ENCODE measurements around the gene DCAF7.

Gene DCAF7

DNA sequence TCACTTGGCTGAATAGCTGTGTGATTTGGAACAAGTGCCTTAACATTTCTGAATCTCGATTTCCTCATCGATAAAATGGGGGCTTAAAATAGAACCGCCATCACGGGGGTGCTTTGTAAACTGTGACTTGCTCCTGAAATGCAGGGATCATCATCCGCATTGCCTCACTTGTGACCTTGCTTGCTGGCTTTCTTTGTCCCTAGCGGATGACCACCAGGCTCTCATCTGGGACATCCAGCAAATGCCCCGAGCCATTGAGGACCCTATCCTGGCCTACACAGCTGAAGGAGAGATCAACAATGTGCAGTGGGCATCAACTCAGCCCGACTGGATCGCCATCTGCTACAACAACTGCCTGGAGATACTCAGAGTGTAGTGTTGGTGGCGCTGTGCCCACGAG is 38.5 kb downstream of the DCAF7 start:
- H3K4me1 ChIP-seq (ENCODE audit: control insufficient read depth, insufficient read depth, low read length) = no peaks in the 10 kb centered on the region
- H3K36me3 ChIP-seq (ENCODE audit: control insufficient read depth, insufficient read depth, low read length) = peaks cover 20% of the 10 kb centered on the region
- WGBS, 2 experiments = 94 to 95% methylated on average over 11 of the region's 11 CpGs
- H3K27me3 ChIP-seq (ENCODE audit: control insufficient read depth, insufficient read depth, low read length, poor library complexity, severe bottlenecking) = no peaks in the 10 kb centered on the region
- no peak overlapping the region for H3K27ac ChIP-seq (ENCODE audit: insufficient read depth, low read depth, low read length, poor library complexity, severe bottlenecking)
- no peaks in the 10 kb centered on the region for H3K9me3 ChIP-seq (ENCODE audit: control insufficient read depth, low read length)
- no peak overlapping the region for H3K4me3 ChIP-seq (ENCODE audit: insufficient read depth, low read depth, low read length)

DNA sequence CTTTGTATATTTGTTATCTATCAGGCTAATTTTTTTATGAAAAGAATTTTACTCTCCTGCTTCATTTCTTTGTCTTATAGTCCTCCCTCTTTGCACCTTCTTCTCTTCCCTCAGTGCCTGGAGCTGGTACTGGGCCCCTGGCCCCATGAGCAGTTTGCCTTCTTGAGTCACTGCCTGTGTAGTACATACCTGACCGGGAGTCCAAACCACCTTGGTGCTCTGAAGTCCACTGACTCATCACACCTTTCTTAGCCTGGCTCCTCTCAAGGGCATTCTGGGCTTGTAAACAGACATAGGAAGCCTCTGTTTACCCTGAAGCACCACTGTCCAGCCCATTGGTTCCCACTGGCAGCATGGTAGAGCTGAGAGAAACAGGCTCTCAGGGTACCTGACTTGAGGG is 39.4 kb downstream of the DCAF7 start:
- Histone ChIP-seq H3K4me3 (ENCODE audit: insufficient read depth, low read depth, low read length) (no peak overlapping the region), H3K36me3 (ENCODE audit: control insufficient read depth, insufficient read depth, low read length) (peaks cover 20% of the 10 kb centered on the region), H3K4me1 (ENCODE audit: control insufficient read depth, insufficient read depth, low read length) (no peaks in the 10 kb centered on the region), H3K9me3 (ENCODE audit: control insufficient read depth, low read length) (no peaks in the 10 kb centered on the region), H3K27ac (ENCODE audit: insufficient read depth, low read depth, low read length, poor library complexity, severe bottlenecking) (no peak overlapping the region), H3K27me3 (ENCODE audit: control insufficient read depth, insufficient read depth, low read length, poor library complexity, severe bottlenecking) (no peaks in the 10 kb centered on the region)
- 90 to 97% methylated on average over 1 of the region's 1 CpG for WGBS, 2 experiments

DNA sequence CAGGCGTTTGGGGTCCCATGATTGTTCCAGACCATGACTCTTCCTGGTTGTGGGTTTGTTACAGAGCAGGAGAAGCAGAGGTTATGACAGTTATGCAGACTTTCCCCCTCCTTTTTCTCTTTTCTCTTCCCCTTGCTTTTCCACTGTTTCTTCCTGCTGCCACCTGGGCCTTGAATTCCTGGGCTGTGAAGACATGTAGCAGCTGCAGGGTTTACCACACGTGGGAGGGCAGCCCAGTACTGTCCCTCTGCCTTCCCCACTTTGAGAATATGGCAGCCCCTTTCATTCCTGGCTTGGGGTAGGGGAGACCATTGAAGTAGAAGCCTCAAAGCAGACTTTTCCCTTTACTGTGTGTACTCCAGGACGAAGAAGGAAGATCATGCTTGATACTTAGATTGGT is 42.5 kb downstream of the DCAF7 start:
- 88 to 92% methylated on average over 3 of the region's 3 CpGs for WGBS, 2 experiments
- H3K36me3 ChIP-seq (ENCODE audit: control insufficient read depth, insufficient read depth, low read length) = peaks cover 17% of the 10 kb centered on the region

DNA sequence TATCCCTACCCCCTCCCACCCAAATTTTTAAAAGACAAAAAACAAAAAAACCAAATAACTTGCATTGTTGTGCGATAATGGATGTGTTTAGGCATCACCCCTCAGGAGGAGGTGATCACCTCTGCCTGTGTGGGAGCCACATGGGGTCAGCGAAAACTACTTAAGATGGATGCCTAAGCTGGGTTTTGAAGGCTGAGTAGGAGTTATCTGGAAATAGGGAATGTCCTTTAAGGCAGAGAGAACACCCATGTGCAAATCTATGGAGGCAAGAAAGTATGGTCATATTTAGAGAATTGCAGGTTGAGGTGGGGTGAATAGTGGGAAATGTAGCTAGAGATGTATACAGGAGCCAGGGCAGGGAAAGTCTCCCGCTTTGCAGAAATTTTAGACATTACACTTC is 44.9 kb downstream of the DCAF7 start:
- H3K9me3 ChIP-seq (ENCODE audit: control insufficient read depth, low read length) = no peaks in the 10 kb centered on the region
- H3K27ac ChIP-seq (ENCODE audit: insufficient read depth, low read depth, low read length, poor library complexity, severe bottlenecking) = no peak overlapping the region
- H3K4me1 ChIP-seq (ENCODE audit: control insufficient read depth, insufficient read depth, low read length) = no peaks in the 10 kb centered on the region
- WGBS, 2 experiments = 92 to 94% methylated on average over 3 of the region's 3 CpGs
- H3K4me3 ChIP-seq (ENCODE audit: insufficient read depth, low read depth, low read length) = no peak overlapping the region
- H3K36me3 ChIP-seq (ENCODE audit: control insufficient read depth, insufficient read depth, low read length) = no peaks in the 10 kb centered on the region
- no peaks in the 10 kb centered on the region for H3K27me3 ChIP-seq (ENCODE audit: control insufficient read depth, insufficient read depth, low read length, poor library complexity, severe bottlenecking)

More for the DNA sequence above, 42.5 kb downstream of the DCAF7 start:
- no peaks in the 10 kb centered on the region for H3K4me1 ChIP-seq (ENCODE audit: control insufficient read depth, insufficient read depth, low read length)
- no peak overlapping the region for H3K27ac ChIP-seq (ENCODE audit: insufficient read depth, low read depth, low read length, poor library complexity, severe bottlenecking)
- no peaks in the 10 kb centered on the region for H3K9me3 ChIP-seq (ENCODE audit: control insufficient read depth, low read length)
- H3K27me3 ChIP-seq (ENCODE audit: control insufficient read depth, insufficient read depth, low read length, poor library complexity, severe bottlenecking) = no peaks in the 10 kb centered on the region
- no peak overlapping the region for H3K4me3 ChIP-seq (ENCODE audit: insufficient read depth, low read depth, low read length)

DNA sequence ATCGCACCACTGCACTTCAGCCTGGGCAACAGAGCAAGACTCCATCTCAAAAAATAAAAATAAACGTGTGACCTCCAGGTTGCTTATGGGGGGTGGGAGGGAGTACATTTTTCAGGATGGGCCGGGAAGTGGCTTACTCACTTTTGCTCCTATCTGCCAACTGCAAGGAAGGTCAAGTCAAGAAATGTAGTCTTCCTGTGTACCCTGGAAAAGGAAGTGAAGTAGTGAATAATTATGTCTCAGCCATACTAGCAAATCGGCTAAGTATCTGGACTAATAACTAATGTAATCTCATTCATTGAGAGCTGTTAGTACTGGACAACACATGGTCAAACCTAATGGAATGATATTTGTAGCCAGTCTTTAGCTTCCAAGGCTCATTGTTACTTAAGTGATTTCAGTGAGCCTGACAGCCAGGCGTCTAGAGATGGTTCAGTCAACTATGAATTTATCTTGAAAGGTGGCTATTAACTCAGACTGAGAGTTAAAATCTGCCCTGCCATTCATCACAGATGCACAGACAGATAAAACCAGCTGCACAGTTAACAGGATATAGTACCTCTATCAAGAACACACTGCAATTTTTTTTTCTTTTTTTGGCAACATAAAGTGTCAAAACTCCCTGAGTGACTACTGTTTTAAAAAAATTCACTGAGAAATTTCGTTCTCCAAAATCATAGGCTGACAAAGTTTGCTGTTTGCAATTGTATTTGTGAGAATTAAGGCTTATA is 46.7 kb downstream of the DCAF7 start:
- no peaks in the 10 kb centered on the region for H3K9me3 ChIP-seq (ENCODE audit: control insufficient read depth, low read length)
- H3K4me1 ChIP-seq (ENCODE audit: control insufficient read depth, insufficient read depth, low read length) = peaks cover 4% of the 10 kb centered on the region
- no peaks in the 10 kb centered on the region for H3K27me3 ChIP-seq (ENCODE audit: control insufficient read depth, insufficient read depth, low read length, poor library complexity, severe bottlenecking)
- H3K27ac ChIP-seq (ENCODE audit: insufficient read depth, low read depth, low read length, poor library complexity, severe bottlenecking) = no peak overlapping the region
- H3K36me3 ChIP-seq (ENCODE audit: control insufficient read depth, insufficient read depth, low read length) = no peaks in the 10 kb centered on the region
- H3K4me3 ChIP-seq (ENCODE audit: insufficient read depth, low read depth, low read length) = no peak overlapping the region
- 86 to 90% methylated on average over 6 of the region's 6 CpGs for WGBS, 2 experiments

DNA sequence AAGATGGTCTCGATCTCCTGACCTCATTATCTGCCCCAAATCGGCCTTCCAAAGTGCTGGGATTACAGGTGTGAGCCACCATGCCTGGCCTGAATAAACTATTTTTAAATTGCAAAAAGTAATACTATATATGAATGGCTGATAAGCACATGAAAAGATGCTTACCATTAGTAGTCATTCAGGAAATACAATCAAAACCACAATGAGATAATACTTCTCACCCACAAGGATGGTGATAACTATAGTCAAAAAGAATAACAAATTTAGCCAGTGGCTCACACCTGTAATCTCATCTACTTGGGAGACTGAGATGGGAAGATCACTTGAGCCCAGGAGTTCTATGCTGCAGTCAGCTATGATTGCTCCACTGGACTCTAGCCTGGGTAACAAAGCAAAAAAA is 48.0 kb downstream of the DCAF7 start:
- Histone ChIP-seq H3K36me3 (ENCODE audit: control insufficient read depth, insufficient read depth, low read length) (no peaks in the 10 kb centered on the region), H3K27me3 (ENCODE audit: control insufficient read depth, insufficient read depth, low read length, poor library complexity, severe bottlenecking) (no peaks in the 10 kb centered on the region), H3K4me1 (ENCODE audit: control insufficient read depth, insufficient read depth, low read length) (peaks cover 4% of the 10 kb centered on the region), H3K9me3 (ENCODE audit: control insufficient read depth, low read length) (no peaks in the 10 kb centered on the region), H3K27ac (ENCODE audit: insufficient read depth, low read depth, low read length, poor library complexity, severe bottlenecking) (no peak overlapping the region), H3K4me3 (ENCODE audit: insufficient read depth, low read depth, low read length) (no peak overlapping the region)
- 90 to 95% methylated on average over 2 of the region's 2 CpGs for WGBS, 2 experiments

DNA sequence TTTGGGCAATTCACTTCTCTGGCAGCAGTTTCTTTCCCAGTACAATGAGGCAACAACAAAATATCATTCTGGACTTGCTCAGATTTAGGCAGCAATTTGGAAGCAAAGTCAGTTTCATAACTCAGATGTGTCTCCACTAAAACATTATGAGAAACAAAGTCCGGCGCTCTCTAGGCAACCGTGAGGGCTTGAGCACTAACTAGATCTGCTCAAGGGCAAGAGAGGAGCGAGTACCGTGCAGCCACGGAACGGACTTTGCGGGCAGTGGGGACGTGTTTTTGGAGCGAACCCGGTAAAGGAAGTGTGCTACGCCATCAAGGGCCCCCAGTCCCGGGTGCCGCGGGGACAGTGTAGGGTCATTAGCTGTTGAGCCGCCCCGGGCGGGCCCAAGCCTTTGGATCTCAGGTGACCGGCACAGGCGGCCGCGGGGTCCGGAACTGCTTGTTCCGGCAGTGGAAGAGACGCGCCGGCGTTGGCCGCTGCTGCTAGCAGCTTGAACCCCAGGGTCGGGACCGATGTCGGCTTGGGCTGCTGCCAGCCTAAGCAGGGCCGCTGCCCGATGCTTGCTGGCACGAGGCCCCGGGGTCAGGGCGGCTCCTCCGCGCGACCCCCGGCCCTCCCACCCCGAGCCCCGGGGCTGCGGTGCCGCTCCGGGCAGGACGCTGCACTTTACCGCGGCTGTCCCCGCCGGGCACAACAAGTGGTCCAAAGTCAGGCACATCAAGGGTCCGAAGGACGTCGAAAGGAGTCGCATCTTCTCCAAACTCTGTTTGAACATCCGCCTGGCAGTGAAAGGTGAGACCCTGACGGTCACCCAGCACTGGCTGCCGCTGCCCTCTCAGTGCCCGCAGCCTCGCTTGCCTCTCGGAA is 50.5 kb downstream of the DCAF7 start, which contains the start of gene TACO1:
TSS of gene TACO1 (plus strand) at position 327 of the 870 bp plus-strand sequence. CDS start at position 516, 189 bp downstream.
- no peak within 1 kb of the TSS for H3K27ac ChIP-seq (ENCODE audit: insufficient read depth, low read depth, low read length, poor library complexity, severe bottlenecking)
- H3K4me1 ChIP-seq (ENCODE audit: control insufficient read depth, insufficient read depth, low read length) = peaks cover 4% of the 10 kb centered on the region

DNA sequence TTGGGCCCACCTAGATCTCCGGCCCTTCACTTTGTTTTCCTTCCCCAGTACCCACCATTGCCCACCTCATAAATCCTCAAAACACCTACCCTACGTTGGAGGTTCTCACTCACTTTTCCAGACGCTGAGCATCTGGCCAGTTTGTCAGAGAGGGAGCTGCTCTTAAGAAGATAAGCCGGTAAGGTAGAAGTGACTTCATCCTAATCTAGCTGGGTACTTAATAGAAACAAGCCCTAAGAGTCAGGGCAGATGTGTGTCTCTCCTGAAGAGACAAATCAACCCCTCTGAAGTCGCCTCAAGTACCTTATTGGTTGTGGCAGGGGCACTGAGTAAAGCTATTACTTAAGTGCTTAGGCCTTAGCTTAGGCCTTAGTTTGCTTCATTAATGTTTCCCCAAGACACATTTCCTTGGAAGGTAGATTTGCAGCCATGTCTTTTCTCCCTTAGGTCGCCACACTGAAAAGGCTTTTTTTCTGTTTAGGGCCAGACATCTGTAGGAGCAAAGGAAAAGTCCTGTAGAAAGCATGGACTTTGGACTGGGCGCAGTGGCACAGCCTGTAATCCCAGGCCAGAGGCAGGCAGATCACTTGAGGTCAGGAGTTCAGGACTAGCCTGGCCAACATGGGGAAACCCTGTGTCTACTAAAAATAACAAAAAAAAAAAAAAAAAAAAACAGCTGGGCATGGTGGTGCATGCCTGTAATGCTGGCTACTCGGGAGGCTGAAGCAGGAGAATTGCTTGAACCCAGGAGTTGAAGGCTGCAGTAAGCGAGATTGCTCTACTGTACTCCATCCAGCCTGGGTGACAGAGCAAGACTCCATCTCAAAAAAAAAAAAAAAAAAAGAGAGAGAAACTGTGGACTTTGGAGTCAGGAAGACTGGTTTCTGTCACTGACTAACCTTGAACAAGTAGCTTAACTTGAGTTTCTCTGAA is 51.4 kb downstream of the DCAF7 start:
- H3K27ac ChIP-seq (ENCODE audit: insufficient read depth, low read depth, low read length, poor library complexity, severe bottlenecking) = no peak overlapping the region
- peaks cover 4% of the 10 kb centered on the region for H3K4me1 ChIP-seq (ENCODE audit: control insufficient read depth, insufficient read depth, low read length)
- H3K36me3 ChIP-seq (ENCODE audit: control insufficient read depth, insufficient read depth, low read length) = peaks cover 7% of the 10 kb centered on the region
- peak overlapping the region; percentile 92 for H3K4me3 ChIP-seq (ENCODE audit: insufficient read depth, low read depth, low read length)
- WGBS, 2 experiments = 60 to 62% methylated on average over 9 of the region's 9 CpGs
- H3K9me3 ChIP-seq (ENCODE audit: control insufficient read depth, low read length) = no peaks in the 10 kb centered on the region
- H3K27me3 ChIP-seq (ENCODE audit: control insufficient read depth, insufficient read depth, low read length, poor library complexity, severe bottlenecking) = no peaks in the 10 kb centered on the region

More for the DNA sequence above, 50.5 kb downstream of the DCAF7 start, which contains the start of gene TACO1:
- 2 to 3% methylated on average over 61 of the region's 61 CpGs for WGBS, 2 experiments
- Histone ChIP-seq H3K9me3 (ENCODE audit: control insufficient read depth, low read length) (no peaks in the 10 kb centered on the region), H3K4me3 (ENCODE audit: insufficient read depth, low read depth, low read length) (peak within 1 kb of the TSS; percentile 92), H3K36me3 (ENCODE audit: control insufficient read depth, insufficient read depth, low read length) (no peaks in the 10 kb centered on the region), H3K27me3 (ENCODE audit: control insufficient read depth, insufficient read depth, low read length, poor library complexity, severe bottlenecking) (no peaks in the 10 kb centered on the region)

DNA sequence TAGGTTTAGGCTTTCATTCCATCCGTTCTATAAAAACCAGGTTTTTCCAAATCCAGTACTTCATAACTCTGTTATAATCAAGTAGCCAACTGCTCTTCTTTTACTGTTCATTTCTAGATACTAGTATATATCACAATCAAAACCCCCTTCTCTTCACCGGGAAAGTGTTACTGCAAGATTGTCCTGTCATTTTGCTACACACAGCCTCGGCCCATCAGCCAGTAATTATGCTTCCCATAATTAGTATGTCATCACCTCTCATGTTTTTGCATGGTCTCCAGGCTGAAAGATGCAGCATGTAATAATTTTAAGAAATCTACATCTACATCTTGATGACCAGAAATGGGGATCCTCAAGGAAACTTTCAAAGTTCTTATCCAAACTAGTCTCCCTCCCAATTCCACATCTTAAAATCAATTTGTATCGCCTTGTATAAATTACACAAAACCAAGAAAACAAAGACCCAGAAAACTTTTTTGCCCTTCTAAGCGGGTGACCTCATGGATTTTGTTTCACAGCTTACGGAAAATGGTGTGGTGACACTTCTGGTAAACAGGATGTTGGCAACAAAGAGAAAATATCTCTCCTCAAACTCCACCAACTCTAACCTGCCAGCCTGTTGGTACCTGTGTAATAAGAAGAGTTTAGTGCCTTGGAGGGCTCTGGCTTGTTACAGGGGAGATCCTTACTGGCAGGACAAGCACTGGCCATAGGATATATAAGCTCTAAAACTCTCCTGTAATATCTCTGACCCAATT is 59.7 kb downstream of the DCAF7 start:
- no peak overlapping the region for H3K27ac ChIP-seq (ENCODE audit: insufficient read depth, low read depth, low read length, poor library complexity, severe bottlenecking)
- H3K4me3 ChIP-seq (ENCODE audit: insufficient read depth, low read depth, low read length) = no peak overlapping the region
- no peaks in the 10 kb centered on the region for H3K9me3 ChIP-seq (ENCODE audit: control insufficient read depth, low read length)
- WGBS, 2 experiments = 94 to 95% methylated on average over 6 of the region's 6 CpGs
- H3K4me1 ChIP-seq (ENCODE audit: control insufficient read depth, insufficient read depth, low read length) = no peaks in the 10 kb centered on the region
- no peaks in the 10 kb centered on the region for H3K27me3 ChIP-seq (ENCODE audit: control insufficient read depth, insufficient read depth, low read length, poor library complexity, severe bottlenecking)
- H3K36me3 ChIP-seq (ENCODE audit: control insufficient read depth, insufficient read depth, low read length) = peaks cover 23% of the 10 kb centered on the region
